Tracheal epithelial cell (primary cell): ENCODE measurements around the gene DAZ1. TPM values are rescaled to one million over a fixed set of nuclear protein-coding genes. Genes with fewer than 3 reads are reported as not detected.

ENCODE experiments used
- total RNA-seq: library from RNA; depleted of rRNA; stranded (reverse); fragments of >200 nt; gene quantifications from 2 replicates; pipeline ENCODE4 v1.2.1, GENCODE V29; 2014

Gene DAZ1
- total RNA-seq = 0.21 TPM in 1 of 2 replicates, not detected in the other

GRCh38 chrY:23198908-23199307, at the start of gene DAZ1:
TSS of gene DAZ1 (minus strand) at chrY:23199008. CDS start at chrY:23198800, 208 bp downstream.

GRCh38 chrY:23219233-23219632, 20.4 kb upstream of the DAZ1 start, which contains the start of gene DAZ2:
TSS of gene DAZ2 (plus strand) at chrY:23219533. CDS start at chrY:23219741, 208 bp downstream.

Other genes starting within 250 kb of the DAZ1 start
- not detected in 2 replicates for gene BPY2, start 214.7 kb downstream of the DAZ1 start, total RNA-seq
- gene DAZ2, start 20.5 kb upstream of the DAZ1 start, total RNA-seq = not detected in 2 replicates